T-helper 1 cell treated with Interleukin-12 subunit alpha and Interleukin-12 subunit beta and Interleukin-4 antibody, amounts not matched to agents 30 μg/mL and 1 μg/mL, for 36 hours (primary cell): ENCODE results near the gene WRAP73.

ENCODE experiments used
- H3K27ac Mint-ChIP-seq: one replicate; pipeline ENCODE4 v1.8.0; 2021; ENCODE audit warnings: mild to moderate bottlenecking, mixed read lengths
- H3K27me3 Mint-ChIP-seq: one replicate; pipeline ENCODE4 v1.8.0; 2021; ENCODE audit warnings: low read depth, mixed read lengths
- H3K36me3 Mint-ChIP-seq: one replicate; pipeline ENCODE4 v1.8.0; 2021; ENCODE audit warnings: low read depth, mixed read lengths
- H3K4me1 Mint-ChIP-seq: one replicate; pipeline ENCODE4 v1.8.0; 2021; ENCODE audit warnings: low read depth, mixed read lengths
- H3K4me3 Mint-ChIP-seq: one replicate; pipeline ENCODE4 v1.8.0; 2021; ENCODE audit warnings: mild to moderate bottlenecking, moderate library complexity, mixed read lengths
- H3K9me3 Mint-ChIP-seq: one replicate; pipeline ENCODE4 v1.8.0; 2021; ENCODE audit warnings: mixed read lengths

The WRAP73 gene

DNA sequence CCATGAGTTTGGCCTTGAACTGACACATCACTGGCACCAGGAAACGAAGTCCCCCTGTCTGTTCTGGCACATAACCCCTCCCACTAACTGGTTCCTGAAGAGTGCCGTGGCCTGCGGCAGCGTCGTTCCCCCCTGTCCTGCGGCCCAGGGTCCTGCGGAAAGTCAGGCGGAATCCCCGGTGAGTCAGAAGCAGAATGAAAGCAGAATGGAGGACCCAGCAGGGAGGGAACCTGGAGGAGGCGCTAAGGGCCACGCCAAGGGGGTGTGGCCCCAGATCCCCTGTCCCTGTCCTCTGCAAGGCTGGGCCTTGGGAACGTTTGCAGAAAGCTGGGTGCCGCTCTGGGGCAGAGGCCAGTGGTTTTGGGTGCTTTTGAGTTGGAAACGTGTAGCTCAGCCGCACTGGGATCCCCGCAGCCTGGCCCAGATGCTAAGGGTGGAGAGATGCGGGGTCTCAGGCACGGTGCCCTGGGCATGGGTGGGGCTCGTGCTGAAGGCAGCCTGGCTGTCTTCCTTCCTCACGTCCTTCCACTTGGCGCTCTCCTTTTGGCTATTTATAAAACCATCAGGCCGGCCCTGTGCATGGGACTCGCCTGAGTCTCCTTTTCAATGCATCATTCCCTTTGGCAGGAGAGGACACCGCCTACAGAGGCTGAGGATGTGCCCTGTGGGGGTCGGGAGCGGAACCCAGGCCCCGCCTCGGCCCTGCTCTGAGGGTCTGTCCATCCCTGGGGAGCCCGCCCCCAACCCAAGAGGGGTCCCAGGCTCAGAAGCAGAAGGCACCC lies 38.6 kb upstream of the WRAP73 start:
- Mint-ChIP-seq H3K4me1 (no peaks in the 10 kb centered on the region), H3K27me3 (no peaks in the 10 kb centered on the region), H3K4me3 (no peak overlapping the region), H3K9me3 (no peaks in the 10 kb centered on the region), H3K27ac (no peak overlapping the region), H3K36me3 (no peaks in the 10 kb centered on the region)

DNA sequence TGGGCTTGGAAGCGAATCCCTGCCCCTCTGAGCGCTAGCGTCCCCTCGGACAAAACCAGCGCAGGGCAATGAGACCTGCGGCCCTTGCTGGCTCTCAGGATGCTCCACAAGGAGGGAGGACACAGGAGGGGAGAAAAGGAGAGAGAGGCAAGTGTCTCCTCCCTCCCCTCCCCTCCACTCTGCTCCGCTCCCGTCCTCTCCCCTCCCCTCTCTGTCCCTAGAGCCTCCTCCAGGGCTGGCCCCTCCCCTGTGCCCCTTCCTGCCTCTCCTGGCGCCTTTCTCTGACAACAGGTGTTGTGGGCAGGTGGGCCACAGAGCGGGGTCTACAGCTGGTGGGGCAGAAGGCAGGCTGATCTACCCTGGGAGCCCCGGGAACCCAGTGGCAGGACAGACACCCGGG lies 37.6 kb upstream of the WRAP73 start:
- H3K27ac Mint-ChIP-seq, result no peak overlapping the region
- H3K9me3 Mint-ChIP-seq, result no peaks in the 10 kb centered on the region
- no peaks in the 10 kb centered on the region for H3K27me3 Mint-ChIP-seq
- H3K36me3 Mint-ChIP-seq, result no peaks in the 10 kb centered on the region
- no peak overlapping the region for H3K4me3 Mint-ChIP-seq
- no peaks in the 10 kb centered on the region for H3K4me1 Mint-ChIP-seq

- H3K4me3 Mint-ChIP-seq, result no peak overlapping the region
- no peak overlapping the region for H3K27ac Mint-ChIP-seq
- H3K36me3 Mint-ChIP-seq, result no peaks in the 10 kb centered on the region
- H3K4me1 Mint-ChIP-seq, result no peaks in the 10 kb centered on the region
- H3K27me3 Mint-ChIP-seq, result no peaks in the 10 kb centered on the region
- H3K9me3 Mint-ChIP-seq, result no peaks in the 10 kb centered on the region
Observed at GRCh38 chr1:3685906-3686305, 36.0 kb upstream of the WRAP73 start.

DNA sequence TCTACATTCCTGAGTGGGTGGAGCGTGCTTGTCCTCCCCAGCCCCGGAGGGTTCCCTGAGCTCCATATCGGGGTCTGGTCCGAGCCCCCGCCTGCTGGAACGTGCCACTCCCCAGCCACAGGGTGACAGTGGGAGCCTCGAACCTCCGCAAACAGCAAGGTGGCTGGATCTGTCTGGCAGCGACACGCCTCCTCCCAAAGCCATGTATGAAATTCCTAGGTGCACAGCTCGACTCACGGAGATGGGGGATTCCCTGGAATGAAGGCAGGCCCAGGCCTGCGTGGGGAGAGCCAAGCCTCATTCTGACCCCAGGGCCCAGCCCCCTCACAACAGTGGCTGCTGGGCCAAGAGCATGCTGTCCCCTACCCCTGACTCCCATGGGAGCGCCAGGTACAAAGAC lies 35.3 kb upstream of the WRAP73 start:
- Mint-ChIP-seq H3K9me3 (no peaks in the 10 kb centered on the region), H3K27me3 (no peaks in the 10 kb centered on the region), H3K36me3 (no peaks in the 10 kb centered on the region), H3K4me1 (no peaks in the 10 kb centered on the region), H3K27ac (no peak overlapping the region), H3K4me3 (no peak overlapping the region)

DNA sequence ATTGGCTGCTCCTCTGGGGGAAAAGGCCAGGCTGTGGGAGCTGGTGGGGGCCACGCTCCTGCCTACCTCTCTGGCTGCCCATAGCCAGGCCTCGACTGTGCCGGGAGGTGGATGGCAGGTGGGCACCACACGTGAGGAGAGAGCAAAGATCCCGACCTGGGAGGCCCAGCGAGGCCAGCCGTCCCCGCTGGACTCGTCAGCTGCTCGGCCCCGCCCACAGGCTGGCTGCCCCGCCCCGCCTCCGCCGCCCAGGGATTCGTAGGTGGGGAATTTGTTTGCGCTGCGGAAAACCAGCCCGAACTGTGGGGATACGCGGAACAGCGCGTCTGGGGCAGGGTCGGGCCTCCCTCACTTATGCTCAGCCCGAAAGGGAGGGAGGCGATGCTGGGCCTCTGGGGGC lies 34.1 kb upstream of the WRAP73 start:
- Mint-ChIP-seq H3K9me3 (no peaks in the 10 kb centered on the region), H3K27me3 (peaks cover 5% of the 10 kb centered on the region), H3K27ac (no peak overlapping the region), H3K4me1 (peaks cover 5% of the 10 kb centered on the region), H3K4me3 (no peak overlapping the region), H3K36me3 (no peaks in the 10 kb centered on the region)

- H3K27ac Mint-ChIP-seq, result no peak overlapping the region
- no peak overlapping the region for H3K4me3 Mint-ChIP-seq
- peaks cover 5% of the 10 kb centered on the region for H3K4me1 Mint-ChIP-seq
- no peaks in the 10 kb centered on the region for H3K36me3 Mint-ChIP-seq
- peaks cover 5% of the 10 kb centered on the region for H3K27me3 Mint-ChIP-seq
- H3K9me3 Mint-ChIP-seq, result no peaks in the 10 kb centered on the region
Observed at GRCh38 chr1:3683197-3683596, 33.3 kb upstream of the WRAP73 start.

GRCh38 chr1:3681898-3682806 lies 32.2 kb upstream of the WRAP73 start:
- H3K4me1 Mint-ChIP-seq, result peaks cover 5% of the 10 kb centered on the region
- no peaks in the 10 kb centered on the region for H3K9me3 Mint-ChIP-seq
- H3K27me3 Mint-ChIP-seq, result peaks cover 5% of the 10 kb centered on the region
- no peak overlapping the region for H3K27ac Mint-ChIP-seq
- no peak overlapping the region for H3K4me3 Mint-ChIP-seq
- H3K36me3 Mint-ChIP-seq, result no peaks in the 10 kb centered on the region

GRCh38 chr1:3681231-3681897 lies 31.5 kb upstream of the WRAP73 start:
- Mint-ChIP-seq H3K27ac (no peak overlapping the region), H3K4me3 (no peak overlapping the region), H3K9me3 (no peaks in the 10 kb centered on the region), H3K36me3 (no peaks in the 10 kb centered on the region), H3K27me3 (peaks cover 5% of the 10 kb centered on the region), H3K4me1 (peaks cover 5% of the 10 kb centered on the region)

DNA sequence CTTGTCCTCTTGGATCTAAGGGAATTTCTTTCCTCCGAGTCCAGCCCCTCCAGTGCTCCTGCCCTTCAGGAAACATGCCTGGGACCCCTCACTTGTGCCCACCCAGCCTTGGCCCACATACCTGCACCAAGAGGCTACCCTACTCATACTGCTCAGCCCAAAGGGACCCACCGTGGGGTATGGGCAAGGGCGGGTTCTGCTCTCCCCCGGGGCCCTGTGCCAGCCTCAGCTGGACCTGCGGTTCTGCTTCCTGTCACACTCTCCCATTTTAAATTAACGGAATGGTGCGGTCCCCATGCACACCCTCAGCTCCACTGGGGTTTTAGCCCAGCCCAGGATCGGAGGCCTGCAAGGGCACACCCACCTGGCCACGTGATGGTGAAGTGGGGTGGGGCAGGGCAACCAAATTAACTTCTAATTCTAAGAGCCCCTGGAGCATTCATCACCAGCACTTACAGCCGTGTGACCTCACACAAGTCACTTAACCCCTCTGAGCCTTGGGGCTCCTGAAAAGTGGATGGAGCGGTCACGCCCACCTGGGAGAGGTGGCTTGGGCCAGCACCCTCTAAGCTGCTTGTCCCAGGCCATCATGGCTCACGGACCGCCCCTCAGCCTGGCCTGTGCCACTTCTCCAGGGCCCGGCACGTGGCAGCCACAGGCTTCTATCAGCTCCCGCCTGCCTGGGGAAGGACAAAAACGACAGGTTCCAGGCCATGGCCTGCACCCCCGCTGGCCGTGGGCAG lies 30.8 kb upstream of the WRAP73 start:
- H3K4me1 Mint-ChIP-seq, result peaks cover 5% of the 10 kb centered on the region
- no peaks in the 10 kb centered on the region for H3K9me3 Mint-ChIP-seq
- H3K4me3 Mint-ChIP-seq, result no peak overlapping the region
- no peak overlapping the region for H3K27ac Mint-ChIP-seq
- H3K36me3 Mint-ChIP-seq, result no peaks in the 10 kb centered on the region
- H3K27me3 Mint-ChIP-seq, result peaks cover 5% of the 10 kb centered on the region

- Mint-ChIP-seq H3K9me3 (no peaks in the 10 kb centered on the region), H3K4me3 (no peak overlapping the region), H3K27ac (no peak overlapping the region)
Observed at GRCh38 chr1:3679799-3680453, 30.0 kb upstream of the WRAP73 start.

GRCh38 chr1:3679098-3679555 lies 29.2 kb upstream of the WRAP73 start:
- H3K27ac Mint-ChIP-seq, result no peak overlapping the region
- H3K4me1 Mint-ChIP-seq, result peaks cover 5% of the 10 kb centered on the region
- no peaks in the 10 kb centered on the region for H3K9me3 Mint-ChIP-seq
- H3K27me3 Mint-ChIP-seq, result peaks cover 5% of the 10 kb centered on the region
- no peaks in the 10 kb centered on the region for H3K36me3 Mint-ChIP-seq
- H3K4me3 Mint-ChIP-seq, result peak overlapping the region; percentile 18

More at GRCh38 chr1:3679799-3680453, 30.0 kb upstream of the WRAP73 start:
- Mint-ChIP-seq H3K27me3 (peaks cover 5% of the 10 kb centered on the region), H3K36me3 (no peaks in the 10 kb centered on the region), H3K4me1 (peaks cover 5% of the 10 kb centered on the region)

GRCh38 chr1:3678361-3679097 lies 28.6 kb upstream of the WRAP73 start:
- Mint-ChIP-seq H3K36me3 (no peaks in the 10 kb centered on the region), H3K4me3 (no peak overlapping the region), H3K4me1 (peaks cover 7% of the 10 kb centered on the region), H3K9me3 (no peaks in the 10 kb centered on the region), H3K27ac (no peak overlapping the region), H3K27me3 (peaks cover 5% of the 10 kb centered on the region)

DNA sequence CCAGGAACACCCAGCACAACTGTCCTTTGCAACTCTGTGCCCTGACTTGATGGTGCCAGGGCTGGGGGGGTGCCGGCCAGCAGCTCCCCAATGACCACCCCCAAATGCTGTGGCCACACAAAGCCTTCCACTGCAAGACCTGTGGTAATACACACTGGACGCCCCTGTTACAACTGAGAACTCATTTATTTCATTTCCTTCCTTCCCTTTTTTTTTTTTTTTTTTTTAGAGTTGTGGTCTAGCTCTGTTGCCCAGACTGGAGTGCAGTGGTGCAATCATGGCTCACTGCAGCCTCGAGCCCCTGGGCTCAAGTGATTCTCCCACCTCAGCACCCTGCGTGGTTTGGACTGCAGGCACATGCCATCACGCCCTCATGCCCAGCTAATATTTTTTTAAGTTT lies 27.6 kb upstream of the WRAP73 start:
- Mint-ChIP-seq H3K27me3 (peaks cover 5% of the 10 kb centered on the region), H3K36me3 (no peaks in the 10 kb centered on the region), H3K27ac (no peak overlapping the region), H3K4me1 (peaks cover 9% of the 10 kb centered on the region), H3K4me3 (no peak overlapping the region), H3K9me3 (no peaks in the 10 kb centered on the region)
